HG03565 (cell line): ENCODE measurements around the gene CD160.
A peak's percentile ranks its signal among the peaks of the same experiment; 100 is the strongest.
"Not testable (repeated sequence)": the region's sequence is repeated elsewhere in the genome, so short reads cannot be mapped to it uniquely, and the experiment has no call there.

ENCODE experiments used
- ATAC-seq: cut with Tn5 transposase; IDR thresholded peaks from one replicate; pipeline ENCODE4 v1.9.1; 2021; ENCODE audit warnings: mild to moderate bottlenecking, moderate library complexity; ENCODE audit not compliant: unreplicated experiment

CD160 gene, protein sequence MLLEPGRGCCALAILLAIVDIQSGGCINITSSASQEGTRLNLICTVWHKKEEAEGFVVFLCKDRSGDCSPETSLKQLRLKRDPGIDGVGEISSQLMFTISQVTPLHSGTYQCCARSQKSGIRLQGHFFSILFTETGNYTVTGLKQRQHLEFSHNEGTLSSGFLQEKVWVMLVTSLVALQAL

DNA sequence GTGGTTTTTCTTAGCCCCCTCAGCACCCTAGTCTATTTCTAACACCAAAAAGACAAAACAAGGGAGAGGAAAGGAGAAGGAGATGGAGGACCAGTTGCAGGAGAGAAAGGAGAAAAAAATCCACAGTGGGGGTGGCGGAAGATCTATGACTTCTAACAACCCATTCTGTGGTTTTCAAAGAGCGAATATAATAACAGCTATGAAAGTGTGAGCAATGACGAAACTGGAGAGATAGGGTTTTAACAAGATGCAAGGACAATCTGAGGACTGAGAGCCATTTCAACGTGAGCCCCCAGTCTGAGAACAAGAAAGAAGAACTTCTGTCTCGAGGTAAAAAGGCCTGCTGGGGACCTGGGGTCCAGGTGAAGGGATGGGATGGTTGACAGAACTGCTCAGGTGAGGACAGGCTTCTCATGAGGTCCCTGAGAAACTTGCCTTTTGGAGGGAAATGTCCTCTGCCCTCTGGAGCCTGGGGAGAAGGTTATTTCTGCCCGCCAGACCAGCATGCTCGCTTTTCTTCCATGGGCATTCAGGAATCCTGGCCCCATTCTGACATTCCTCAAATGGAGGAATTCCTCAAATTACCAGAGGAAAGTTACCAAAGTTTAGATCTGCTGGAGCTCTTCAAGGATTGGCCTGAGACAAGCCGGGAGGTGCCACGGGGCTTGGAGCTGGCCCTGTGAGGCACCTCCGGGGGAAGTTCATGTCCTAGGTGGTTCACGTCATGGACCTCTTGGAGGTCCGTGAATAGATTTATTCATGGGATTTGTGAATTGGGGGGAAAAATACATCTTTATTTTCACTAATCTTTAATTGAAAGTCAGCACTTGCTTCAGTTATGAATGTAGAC, at the start of gene CD160:
CD160 (plus strand) TSS at position 270 of the 850 bp plus-strand sequence. CDS start 8,829 bp downstream, outside the sequence.
- ATAC-seq: no peak

DNA sequence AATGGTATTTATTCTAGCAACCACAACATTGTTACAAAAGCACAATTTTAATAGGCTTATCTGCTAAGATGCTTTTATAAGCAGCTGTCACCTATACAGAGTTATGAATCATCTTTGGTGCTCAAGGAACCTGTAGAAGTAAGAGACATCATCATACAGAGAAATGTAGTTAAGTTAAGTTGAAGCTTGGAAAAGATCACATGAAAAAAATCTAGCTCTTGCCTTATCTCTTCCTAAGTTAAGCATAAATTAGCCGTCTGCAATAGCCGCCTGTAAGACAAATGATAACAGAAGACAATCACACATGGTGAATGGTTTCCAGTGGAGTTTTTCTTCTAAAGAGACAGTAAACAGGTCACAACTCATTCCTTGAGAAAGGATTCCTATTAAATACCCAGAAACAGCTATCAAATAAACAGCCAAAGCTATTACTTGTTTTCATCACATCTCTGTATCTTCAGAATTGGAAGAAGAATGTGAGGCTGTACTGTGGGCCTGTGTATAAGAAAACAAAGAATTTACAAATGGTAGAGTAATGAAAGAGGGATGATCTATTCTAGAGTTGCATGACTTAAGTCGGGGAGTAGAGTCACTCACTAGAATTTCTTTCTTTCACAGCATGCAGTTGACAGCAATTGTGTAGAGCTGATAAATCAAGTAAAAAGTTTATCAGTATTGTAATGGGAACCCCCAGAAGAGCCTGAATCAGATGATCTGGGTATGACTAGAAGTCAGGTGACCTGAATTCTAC, 48.1 kb upstream of the CD160 start:
- not testable (repeated sequence) for ATAC-seq

DNA sequence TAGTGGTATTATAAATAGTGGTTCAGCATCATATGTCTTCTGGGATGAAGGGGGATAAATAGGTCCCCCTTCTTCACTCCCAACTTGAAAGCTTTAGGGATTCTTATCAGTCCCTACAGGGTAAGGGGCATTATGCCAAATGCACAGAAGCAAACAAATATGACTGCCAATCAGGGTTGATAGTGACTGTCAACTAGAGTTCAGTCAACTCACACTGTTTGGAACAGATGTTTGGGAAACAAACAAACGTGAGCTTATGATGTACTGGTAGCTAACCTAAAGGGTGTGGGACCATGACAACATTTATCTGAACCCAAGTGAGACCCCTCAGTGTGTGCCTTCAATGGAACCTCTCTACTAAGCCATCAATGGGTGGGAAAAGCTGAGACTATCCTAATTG, 46.1 kb upstream of the CD160 start:
- ATAC-seq: not testable (repeated sequence)

DNA sequence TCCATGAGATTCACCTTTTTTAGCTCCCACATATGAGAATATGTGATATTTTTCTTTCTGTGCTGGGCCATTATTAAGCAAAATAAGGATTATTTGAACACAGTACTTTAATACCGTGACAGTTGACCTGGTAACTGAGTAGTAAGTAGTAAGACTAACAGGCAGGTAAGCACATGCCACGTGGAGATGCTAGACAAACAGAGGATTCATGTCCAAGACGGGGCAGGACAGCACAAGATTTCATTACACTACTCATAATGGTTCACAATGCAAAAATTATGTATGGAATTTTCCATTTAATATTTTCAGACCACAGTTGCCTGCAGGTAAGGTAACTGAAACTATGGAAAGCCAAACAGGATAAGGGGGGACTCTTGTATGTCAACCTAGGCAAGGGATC, 34.4 kb upstream of the CD160 start:
- not testable (repeated sequence) for ATAC-seq

DNA sequence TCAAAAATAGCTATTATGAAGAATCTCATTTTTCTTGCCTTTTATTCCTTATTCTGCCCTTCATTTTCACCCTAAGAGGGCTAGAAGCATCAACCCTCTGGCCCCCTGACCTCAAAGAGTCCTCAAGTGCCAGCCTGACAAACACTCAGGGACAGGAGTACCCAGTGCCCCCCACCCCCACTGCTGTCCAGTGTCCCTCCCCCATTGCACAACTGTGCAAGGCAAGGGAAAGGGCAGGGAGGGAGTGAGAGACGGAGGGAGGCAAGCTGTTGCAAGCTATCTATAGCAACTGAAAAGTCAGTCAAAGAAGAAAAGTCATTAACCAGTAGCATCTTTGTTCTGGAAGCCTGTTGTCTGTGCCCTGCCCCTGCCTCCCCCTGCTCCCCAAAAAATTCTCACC, 33.2 kb upstream of the CD160 start:
- ATAC-seq: not testable (repeated sequence)

DNA sequence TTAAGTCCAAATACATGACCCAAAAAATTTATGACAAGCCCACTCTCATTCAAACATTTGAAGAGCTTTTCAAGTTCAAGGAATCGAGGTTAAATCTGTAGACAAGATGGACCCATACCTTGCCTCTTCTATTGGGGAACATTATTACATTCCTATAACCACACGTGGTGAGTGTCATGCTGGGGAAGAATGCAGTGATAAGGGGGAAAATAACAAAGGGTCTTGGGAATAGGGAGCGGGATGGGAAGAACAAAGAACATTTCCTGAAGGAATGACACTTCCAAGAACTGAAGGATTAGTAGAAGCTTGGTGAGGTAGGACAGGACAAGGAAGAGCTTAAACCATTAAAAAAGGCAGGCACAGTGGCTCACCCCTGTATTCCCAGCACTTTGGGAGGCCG, 31.0 kb upstream of the CD160 start:
- ATAC-seq: no peak

DNA sequence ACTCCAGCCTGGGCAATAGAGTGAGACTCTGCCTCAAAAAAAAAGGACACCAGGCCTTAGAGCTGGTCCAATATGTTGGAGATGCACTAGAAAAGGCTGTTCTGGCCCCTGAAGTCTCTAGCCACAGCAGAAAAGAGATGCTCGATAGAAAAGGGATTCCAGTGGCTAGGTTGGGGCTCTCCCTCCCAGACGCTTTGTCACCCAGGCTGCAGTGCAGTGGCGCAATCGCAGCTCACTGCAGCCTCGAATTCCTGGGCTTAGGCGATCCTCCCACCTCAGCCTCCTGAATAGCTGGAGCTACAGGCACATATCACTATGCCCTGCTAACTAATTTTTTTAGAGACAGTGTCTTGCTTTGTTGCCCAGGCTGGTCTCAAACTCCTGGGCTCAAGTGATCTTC, 30.4 kb upstream of the CD160 start:
- no peak for ATAC-seq

DNA sequence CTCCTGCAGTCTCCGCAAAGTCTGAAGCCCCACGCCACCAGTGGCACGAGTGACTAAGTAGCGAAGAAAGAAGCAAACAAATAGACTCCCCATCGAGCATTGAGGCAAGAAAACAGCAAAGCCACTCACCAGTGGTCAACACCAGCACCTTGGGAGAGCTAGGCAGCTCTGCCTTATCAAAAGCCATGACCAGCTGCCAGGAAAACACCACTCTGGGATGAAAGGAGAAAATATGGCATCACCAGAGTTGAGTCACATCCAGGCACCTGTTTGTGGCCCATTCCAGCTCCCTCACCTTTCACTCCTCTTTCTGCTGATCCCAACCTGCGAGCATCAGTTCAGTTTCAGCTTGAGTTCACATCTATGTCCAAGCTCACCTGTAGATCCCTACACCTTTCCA, 29.4 kb upstream of the CD160 start:
- ATAC-seq: no peak

DNA sequence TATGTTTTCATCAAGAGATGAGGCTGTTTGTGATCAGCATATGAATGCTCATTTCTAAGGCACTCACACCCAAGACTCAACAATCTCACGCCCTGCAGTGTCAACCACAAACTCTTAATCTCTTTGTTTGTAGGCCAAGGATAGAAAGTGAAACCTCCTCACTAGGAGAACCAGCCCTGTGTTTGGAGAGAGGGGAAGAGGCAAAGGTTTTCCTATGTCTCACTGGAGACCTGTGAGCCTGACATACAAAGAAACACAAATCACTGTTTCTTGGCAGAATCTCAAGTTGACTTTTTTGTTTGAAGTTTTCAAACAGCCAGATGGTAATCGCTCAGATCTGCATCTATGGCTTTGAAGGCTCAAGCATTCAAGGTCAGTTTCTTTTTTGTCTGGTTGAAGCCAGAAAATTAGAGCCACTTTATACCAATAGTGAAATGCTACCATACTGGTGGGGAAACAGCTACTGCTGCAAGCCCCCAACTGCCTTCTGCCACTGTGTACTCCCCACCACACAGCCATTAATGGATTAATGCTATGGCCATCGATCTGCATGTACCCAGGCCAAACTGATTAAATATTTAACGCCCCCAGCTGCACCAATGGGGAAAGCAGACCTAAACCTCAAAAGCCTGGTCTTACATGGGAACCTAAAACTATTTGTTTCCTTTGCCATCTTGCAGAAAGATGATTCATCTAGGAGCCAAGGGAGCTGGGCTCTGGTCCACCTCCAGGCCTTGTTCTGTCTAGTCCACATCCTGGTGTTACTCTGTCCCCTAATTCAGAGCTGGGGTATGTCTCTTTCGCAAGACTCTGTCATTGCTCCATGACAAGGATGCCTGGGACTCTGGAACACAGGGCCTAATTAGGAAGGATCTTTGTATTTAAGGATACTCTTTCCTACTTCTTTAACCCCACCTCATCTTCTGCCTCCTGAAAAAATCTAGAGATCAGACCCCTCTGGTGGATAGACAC, 28.4 kb upstream of the CD160 start:
- peak; percentile 81 for ATAC-seq

DNA sequence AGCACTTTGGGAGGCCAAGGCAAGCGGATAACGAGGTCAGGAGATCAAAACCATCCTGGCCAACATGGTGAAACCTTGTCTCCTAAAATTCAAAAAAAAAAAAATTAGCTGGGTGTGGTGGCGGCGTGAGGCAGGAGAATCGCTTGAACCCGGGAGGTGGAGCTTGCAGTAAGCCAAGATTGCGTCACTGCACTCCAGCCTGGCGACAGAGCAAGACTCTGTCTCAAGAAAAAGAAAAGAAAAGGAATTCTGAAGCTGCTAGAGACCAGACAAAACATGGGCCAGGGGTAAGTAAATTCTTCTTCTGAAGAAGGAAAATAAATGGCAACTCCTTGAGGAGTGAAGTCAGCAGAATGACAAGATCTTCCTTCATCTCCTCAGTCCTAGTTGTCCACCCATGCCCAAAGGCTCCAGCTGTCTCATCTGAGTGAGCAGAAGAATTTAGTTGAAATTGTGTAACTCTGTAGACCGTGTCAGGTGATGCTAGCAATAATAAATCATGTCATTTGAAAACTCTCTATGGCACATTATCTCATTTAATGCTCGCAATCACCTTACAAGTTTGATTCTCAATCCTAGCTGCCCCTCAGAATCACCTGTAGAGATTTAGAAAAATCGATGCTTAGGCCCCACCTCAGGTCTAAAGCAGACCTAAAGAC, 26.4 kb upstream of the CD160 start:
- ATAC-seq: no peak

DNA sequence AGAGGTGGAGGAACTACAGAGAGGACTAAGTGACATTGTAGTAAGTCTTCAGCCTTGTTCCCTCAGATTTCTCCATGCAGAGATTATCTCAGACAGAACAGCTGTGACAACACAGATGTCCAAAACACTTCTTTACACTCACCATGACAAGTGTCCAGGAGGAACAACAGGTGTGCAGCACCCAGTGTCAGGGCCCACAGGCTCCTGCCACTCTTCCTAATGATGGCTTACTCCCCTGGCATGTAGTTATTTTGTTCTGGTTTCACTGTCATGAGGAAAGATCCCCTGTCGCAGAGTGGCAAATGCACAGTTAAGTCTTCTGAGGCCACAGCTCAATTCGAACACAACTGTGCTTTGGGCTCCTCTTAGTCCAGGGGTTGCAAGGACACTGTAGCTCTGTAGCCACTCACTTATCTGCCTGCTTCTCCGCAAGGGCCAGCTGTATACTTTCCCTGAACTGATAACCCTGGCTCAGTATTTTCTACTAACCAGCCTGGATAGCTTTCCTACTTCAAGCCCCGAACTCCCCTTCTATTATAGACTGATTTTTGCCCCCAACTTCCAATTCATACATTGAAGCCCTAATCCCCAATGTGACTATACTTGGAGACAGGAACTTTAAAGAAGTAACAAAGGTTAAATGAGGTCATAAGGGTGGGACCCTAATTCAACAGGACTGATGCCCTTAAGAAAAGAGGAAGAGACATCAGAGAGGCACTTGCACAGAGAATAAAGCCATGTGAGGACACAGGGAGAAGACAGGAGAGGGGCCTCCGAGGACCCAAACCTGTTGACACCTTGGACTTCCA, 23.3 kb upstream of the CD160 start:
- ATAC-seq: no peak

DNA sequence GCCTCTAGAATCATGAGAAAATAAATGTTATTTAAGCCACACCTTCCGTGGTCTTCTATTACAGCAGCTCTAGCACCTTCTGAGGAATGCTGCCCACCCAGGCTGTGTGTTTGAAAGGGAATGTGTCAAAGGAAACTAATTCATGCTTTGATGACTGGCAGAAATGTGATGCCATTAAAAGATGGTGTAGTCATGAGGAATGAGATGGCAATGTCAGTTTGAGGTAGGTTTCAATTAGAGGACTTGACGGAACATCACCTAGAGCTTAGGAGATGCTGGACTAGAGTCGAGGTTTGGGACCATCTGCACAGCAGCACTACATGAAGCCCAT, 22.7 kb upstream of the CD160 start:
- no peak for ATAC-seq

DNA sequence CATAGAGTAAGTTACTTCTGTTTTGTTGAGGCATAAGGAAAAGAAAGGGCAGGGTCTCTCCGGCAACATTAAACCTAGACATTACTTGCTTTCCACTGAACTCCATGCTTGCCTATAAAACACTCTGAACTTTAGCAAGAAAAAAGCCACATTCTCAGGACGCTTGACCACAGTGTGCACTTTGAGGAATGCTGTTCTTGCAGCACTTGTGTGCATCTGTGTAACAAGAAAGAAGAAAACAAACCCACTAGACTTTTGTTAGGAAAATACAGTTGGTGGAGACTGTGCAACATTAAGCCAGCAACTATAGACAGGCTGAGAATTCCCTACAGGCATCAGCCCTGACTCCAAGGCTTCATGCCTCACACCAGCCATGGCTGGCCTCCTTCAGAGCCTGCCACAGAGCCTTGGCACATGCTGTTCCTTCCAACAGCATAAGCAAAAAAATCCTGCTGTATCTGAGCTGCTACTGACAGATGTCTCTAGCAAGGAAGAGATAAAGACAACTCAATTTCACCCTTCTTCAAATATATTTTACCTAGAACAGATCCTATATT, 17.9 kb upstream of the CD160 start:
- no peak for ATAC-seq

DNA sequence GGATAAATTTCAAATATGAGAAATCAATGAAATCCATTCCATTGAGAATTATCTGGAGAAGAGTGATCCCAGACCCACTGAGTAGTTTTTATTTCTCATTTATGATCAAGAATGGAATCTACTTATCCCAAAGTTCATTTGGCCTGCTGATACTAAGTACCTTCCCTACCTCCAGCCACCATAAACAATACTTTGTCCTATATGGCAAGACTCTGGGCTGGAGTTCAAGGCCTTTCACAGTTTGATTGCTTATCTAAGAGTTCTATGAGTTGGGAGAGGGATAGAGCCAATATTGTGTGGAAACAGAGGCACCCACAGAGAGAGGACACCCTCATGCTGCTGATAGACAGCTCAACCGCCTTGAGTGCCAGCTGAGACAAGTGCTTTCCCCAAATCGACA, 17.2 kb upstream of the CD160 start:
- ATAC-seq: no peak

DNA sequence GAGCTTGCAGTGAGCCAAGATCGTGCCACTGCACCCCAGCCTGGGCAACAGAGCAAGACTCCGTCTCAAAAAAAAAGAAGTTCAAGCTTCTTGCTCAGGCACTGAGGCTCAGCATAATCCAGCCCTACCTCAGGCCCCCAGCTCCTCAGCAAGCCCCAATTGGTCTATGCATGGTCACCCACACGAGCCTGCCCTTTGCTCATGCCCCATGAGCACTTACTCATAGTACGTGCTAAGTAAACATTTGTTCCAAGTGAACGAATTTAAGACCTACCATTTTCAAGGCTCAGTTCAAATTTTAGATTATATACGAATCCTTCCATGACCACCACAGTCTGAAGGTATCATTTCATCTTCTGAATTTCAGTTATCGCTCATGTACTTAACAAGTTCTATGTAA, 16.5 kb upstream of the CD160 start:
- no peak for ATAC-seq

DNA sequence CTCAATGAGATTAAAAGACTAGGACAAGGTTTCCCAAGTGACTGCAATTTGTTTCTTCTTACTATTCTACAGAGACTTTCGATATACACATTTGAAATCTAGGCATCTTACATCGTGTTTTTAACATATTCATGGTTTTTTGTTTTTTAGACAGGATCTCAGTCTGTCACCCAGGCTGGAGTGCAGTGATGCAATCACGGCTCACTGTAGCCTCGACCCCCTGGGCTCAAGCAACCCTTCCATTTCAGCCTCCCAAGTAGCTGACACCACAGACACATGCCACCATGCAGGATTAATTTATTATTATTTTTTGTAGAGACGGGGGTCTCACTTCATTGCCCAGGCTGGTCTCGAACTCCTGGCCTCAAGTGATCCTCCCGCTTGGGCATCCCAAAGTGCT, 13.7 kb upstream of the CD160 start:
- ATAC-seq: no peak

DNA sequence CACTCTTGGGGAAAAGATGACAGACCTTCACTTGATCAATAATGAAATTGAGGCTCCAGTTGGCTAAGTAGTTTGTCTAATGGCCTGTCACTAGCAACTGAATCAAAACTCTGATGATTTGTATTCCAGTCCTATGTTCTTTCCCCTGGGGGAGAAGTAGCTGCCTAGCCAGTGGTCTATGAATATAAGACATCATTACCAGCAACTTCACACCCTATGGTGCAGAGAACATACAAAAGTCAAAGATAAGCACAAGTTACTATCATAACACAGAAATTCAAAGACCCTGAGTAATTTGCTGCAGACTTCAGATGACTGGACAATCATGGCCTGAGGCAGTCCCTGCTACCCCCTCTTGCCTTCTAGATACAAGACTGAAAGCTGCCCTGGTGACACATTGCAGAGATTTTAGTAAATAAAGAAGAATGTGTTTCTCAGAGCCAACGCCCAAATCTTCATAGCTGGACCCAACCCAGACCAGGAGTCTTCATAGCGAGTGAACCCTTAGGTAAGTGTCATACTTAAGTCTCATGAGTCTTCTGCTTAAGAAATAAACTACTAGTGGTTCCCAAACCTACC, 13.1 kb upstream of the CD160 start:
- ATAC-seq: no peak

DNA sequence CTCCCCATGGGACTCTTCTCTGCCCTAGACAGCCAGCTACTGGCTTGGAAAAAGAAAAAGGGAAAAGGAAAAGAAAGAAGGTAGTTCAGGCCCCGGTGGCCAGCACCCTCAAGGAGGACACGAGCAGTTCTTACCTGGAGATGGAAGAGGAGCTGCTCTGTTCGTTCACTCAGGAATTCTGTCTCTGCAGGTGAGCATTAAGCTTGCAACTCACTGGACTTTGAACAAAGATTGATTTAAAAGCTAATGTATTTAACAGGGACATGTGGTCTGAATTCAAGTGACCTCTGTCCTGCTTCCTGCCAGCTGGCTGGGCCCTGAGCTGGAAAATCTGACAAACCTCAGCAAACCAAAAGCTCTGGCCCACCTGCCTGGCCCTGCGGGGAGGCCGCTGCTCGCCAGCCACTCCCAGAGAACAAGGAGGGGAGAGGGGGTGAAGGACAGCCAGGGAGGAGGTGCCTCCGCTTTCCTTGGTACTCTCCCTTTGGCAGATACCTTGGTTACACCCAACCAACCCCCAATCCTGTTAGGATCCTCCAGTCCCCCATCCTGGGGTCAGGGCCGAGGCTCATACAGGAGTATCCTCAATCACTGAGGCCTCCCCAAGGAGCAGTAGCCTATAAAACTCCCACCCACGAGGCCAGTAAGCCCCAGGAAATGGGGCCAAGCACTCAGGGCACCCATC, 12.0 kb upstream of the CD160 start, which contains the start of gene PDZK1:
PDZK1 (minus strand) TSS at position 186 of the 685 bp plus-strand sequence. CDS start 19,347 bp downstream, outside the sequence.
- ATAC-seq: no peak
